Measurements from ENCODE around the gene GRAP2.
A peak's percentile ranks its signal among the peaks of the same experiment; 100 is the strongest.
"Not testable (repeated sequence)": the region's sequence is repeated elsewhere in the genome, so short reads cannot be mapped to it uniquely, and the experiment has no call there.

GRAP2 gene

GRCh38 chr22:39967996-39968972 is 67.4 kb downstream of the GRAP2 start:
- DNase-seq (ENCODE audit: low spot score): no peak

DNA sequence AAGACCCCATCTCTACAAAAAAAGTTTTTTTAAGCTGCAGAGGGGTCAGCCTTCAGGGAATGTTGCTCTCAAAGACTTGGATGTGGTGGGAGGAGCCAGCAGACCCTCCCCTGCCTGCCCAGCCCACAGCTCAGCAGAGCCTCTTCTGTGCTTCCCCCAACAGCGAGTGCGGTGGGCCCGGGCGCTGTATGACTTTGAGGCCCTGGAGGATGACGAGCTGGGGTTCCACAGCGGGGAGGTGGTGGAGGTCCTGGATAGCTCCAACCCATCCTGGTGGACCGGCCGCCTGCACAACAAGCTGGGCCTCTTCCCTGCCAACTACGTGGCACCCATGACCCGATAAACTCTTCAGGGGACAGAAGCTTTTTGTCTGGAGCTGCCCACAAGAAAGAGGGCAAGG is 69.9 kb downstream of the GRAP2 start:
- DNase-seq (ENCODE audit: low spot score): no peak

- no peak for DNase-seq (ENCODE audit: low spot score)
Observed at GRCh38 chr22:39972641-39973040, 71.8 kb downstream of the GRAP2 start.

GRCh38 chr22:39973656-39974055 is 72.8 kb downstream of the GRAP2 start:
- no peak for DNase-seq (ENCODE audit: low spot score)

DNA sequence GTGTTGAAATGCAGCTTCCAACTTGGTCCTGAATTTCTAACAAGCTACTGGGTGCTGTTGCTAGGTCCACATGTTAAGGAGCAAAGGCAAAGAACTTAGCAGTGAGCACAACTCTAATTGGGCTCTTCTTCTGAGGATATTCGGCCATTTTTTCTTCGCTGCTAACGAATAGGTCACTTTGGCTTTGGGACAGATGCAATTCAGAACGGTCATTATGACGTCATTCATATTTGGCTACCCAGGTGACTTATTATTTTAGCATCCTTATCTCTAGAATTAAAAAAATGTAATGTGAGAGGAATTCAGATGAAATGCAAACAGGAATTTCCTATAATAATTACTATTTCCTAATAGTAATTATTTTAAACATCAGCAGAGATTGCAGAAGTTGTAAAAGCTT is 73.2 kb downstream of the GRAP2 start:
- no peak for DNase-seq (ENCODE audit: low spot score)

GRCh38 chr22:39979048-39979447 is 78.2 kb downstream of the GRAP2 start:
- no peak for DNase-seq (ENCODE audit: low spot score)

DNA sequence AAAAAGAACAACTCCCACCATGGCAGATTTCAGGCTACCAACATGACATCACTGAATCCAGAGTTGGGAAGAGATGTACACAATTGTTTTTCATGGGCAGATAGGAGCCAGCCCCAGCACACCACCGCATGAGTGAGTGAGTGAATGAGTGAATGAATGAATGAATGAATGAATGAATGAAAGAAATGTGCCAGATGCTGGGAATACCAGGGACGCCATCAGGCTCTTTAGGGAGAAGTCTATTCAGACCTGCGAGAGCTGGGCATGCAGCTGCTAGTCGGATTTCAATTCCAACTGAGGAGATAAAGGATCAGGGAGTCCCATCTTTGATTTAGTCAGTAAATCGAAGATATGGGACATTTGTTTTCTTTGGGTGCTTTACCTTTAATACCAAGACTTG is 78.6 kb downstream of the GRAP2 start:
- no peak for DNase-seq (ENCODE audit: low spot score)

DNA sequence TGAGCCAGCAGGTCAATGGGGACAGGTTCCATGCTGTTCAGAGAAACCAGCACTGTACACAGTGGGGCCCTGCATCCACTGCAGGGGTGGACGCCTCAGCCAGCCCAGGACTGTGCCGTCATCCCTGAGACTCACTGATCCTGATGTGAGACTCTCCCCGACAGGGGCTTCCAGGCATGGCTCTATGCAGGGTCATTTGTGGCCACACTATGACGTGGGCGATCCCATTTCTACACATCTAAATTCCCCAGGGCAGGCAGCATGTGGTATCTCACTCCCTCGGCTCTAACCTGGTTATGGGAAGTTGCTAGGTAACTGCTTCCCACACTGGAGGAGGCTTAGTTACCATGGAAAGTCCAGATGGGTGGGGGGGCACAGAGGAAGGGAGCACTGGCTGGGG is 79.7 kb downstream of the GRAP2 start:
- DNase-seq (ENCODE audit: low spot score): no peak

DNA sequence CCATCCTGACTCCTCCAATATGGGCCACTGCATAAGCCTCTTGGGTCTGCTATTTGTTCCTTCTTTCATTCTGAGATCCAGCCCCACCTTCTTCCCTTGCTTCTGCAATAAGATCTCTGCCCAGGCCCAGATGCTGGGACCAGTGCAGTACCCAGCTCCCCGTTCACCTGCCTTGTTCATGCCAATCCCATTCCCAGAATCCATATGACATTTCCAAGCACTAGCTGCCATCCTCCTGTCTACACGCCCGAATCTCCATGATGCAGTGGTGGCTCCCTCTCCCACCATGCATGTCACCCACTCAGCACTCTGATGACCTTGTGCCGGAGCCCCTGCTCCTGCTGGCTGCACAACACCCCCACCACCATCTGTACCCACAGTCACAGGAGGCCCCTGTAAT is 82.5 kb downstream of the GRAP2 start:
- no peak for DNase-seq (ENCODE audit: low spot score)

DNA sequence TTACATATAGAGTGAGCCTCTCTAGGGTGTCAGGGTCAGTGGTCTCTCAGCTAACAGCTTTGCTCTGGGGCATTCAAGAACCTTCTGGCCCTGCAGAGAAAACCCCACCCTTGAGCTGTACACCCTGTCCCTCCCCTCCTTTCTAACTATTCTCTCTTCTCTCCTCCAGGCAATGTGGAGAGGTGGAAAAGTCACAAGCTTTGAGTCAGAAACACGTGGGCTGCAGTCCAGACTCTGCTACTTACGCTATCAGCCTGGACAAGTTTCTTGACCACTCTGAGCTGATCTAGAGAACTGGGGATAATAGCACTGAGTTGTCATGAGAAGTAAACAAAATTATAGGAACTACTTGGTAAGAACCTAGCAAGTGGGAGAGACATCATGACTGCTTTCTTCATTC is 83.1 kb downstream of the GRAP2 start:
- no peak for DNase-seq (ENCODE audit: low spot score)

DNA sequence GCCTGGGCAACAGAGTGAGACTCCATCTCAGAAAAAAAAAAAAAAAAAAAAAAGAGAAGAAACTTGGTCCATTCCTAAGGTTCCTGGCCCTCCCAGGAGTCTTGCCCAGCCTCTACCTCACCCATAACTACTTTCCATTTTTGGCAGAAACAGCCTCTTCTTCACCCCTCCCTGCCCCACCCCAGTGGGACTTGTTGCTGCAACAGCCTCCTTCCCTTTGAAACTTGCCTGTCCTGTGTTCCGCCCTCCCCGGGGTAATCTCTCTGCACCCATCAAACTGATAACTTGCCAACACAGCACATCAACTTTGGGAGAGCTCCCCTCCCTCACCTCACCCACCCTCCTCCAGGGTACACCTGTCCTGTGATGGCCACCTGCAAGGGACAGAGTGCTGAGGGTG is 83.9 kb downstream of the GRAP2 start:
- DNase-seq (ENCODE audit: low spot score): no peak

GRCh38 chr22:39985383-39986035 is 84.6 kb downstream of the GRAP2 start:
- DNase-seq (ENCODE audit: low spot score): no peak

GRCh38 chr22:39988386-39989114 is 87.7 kb downstream of the GRAP2 start:
- DNase-seq (ENCODE audit: low spot score): no peak

DNA sequence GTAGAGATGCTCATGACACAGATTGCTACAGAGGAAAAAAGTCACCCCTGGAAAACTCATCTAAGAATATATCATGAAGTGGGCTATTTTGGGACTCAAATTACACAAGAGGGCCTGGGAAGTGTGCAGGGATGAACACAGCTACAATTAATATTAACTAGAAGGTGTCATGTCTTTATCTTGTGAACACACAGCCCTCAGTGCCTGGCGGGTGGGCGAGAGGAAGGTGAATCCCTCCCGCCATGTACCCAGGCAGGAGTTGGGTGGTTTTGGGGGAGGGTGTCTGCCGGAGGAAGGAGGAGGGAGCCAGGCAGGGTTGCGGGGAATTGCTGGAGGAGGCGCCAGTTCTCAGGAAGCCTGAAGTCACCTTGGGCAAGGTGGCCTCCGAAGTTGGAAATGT is 88.7 kb downstream of the GRAP2 start:
- no peak for DNase-seq (ENCODE audit: low spot score)

DNA sequence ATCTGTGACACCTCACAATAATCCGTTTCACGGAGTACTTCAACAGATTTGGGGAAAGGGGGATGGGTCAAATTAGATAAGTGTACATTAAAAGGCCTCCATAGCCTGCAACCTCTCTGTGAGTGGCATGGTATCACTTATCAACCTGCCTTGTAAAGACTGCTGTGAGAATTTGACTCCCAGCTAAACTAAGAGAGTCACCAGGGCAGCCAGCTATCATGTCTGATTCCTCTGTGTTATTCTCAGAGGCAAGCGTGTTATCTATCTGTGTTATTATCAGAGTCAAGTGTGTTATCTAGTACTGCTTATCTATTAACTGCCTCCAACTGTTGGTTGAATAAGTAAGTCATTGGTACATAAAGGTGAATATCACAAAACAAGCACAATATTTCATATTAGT is 89.8 kb downstream of the GRAP2 start:
- no peak for DNase-seq (ENCODE audit: low spot score)

GRCh38 chr22:39991159-39991860 is 90.4 kb downstream of the GRAP2 start:
- no peak for DNase-seq (ENCODE audit: low spot score)

DNA sequence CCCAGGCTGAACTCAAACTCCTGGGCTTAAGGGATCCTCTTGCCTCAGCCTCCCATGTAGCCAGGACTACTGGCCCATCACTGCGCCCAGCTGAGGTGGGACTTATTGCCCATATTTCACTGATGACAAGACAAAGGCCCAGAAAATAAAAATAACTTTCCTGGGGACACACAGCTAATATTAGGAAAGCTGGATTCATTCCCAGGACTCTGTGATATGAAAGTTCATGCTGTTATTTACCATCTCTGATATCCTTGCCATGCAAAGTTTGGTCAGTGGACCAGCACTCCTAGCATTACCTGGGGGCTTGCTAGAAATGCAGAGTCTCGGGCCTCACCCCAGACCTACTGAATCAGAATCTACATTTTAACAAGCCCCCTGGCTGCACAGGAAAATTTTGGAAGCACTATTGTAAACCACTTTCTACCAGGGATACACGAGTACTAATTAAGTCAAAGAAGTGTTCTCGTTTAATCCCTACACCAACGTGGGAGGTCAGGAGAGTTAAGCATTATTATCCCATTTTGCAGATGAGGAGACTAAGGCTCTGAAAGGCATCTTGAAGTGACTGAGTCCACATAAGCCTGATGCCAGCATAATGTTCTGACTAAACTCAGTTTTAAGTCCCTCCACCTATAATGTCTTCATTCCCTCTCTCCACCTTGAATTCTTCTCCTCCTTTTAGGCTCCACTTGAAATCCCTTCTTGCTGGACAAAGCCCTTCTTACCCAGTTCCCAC is 91.4 kb downstream of the GRAP2 start:
- no peak for DNase-seq (ENCODE audit: low spot score)

DNA sequence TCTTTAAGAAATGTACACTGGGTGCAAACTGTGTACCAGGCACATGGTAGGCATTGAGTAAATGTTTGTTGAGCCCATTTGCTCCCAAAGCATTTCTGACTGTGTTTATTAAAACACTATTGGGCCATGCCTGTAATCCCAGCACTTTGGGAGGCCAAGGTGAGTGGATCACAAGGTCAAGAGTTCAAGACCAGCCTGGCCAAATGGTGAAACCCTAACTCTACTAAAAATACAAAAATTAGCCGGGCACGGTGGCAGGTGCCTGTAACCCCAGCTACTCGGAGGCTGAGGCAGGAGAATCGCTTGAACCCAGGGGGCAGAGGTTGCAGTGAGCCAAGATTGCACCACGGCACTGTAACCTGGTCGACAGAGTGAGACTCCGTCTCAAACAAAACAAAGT is 92.0 kb downstream of the GRAP2 start:
- DNase-seq (ENCODE audit: low spot score): not testable (repeated sequence)

DNA sequence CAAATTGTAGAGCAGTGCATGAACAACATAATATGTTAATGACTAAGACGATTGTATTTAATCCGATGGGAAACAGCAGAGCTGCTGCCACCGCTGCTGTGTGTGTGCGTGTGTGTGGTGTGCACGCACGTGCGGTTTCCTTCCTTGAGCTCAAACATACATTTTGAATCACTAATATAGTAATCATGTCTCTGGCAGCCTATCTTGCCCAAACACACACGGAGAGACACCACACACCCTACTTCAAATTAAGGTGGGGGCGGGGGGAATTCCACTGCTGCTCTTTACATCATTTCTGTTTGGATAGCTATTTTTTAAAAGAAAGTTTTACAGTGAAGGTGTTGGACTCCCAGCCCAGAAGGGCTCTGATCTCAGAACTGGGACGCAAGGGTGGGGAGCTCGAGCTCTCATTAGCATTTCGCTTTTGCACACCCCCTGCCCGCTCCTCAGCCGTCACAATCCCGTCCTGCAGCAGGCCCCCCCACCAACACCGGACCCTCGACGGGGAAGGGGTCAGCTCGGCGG is 93.2 kb downstream of the GRAP2 start:
- DNase-seq (ENCODE audit: low spot score): peak; percentile 48

- peak; percentile 68 for DNase-seq (ENCODE audit: low spot score)
Observed at GRCh38 chr22:39994566-39995392, 93.9 kb downstream of the GRAP2 start, which contains the start of gene FAM83F. Gene FAM83F, plus strand, starts transcription at chr22:39994954. Its CDS starts 89 bp downstream, at chr22:39995043.
